GM03348 (cell line): ENCODE data around the gene MED4.
"Not testable (repeated sequence)": the region's sequence is repeated elsewhere in the genome, so short reads cannot be mapped to it uniquely, and the experiment has no call there.

ENCODE experiments used
- DNase-seq: peaks from one replicate; pipeline ENCODE4 v3.0.0; 2012; ENCODE audit warnings: low spot score

The MED4 gene

DNA sequence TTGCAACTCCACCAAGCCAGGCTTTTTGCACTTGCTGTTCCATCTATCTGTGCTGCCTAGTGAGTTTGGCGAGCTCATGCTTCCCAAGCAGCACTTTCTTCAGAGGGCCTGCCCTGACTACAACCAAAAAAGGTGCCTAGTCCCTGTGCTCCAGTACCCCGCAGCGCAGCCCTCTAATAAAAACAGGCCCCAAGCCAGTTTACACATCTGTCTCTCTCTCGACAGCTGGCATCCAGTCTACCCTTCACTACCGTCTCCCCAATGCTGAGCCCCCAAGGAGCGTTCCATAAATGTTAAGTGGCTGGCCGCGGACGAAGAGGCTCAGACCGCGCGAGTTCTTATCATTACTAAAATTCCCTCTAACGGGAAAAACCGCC lies 512 bp downstream of the MED4 start:
- DNase-seq: no peak

DNA sequence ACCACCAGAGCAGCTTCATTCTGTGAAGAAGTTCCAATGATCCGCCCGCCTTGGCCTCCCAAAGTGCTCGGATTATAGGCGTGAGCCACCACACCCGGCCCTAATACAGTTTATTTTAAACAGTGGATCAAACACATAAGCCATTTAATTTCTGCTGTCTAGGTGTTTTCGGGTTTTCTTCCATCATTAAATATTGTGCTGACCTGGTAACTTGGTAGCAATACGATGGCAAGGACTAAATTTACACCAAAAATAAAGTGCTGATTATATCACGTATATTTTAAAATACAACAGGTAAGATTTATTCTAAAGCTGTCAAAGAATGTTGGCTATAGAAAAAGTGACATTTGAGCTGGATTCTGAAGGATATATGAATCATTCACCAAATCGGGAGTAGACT lies 1.3 kb downstream of the MED4 start:
- no peak for DNase-seq

DNA sequence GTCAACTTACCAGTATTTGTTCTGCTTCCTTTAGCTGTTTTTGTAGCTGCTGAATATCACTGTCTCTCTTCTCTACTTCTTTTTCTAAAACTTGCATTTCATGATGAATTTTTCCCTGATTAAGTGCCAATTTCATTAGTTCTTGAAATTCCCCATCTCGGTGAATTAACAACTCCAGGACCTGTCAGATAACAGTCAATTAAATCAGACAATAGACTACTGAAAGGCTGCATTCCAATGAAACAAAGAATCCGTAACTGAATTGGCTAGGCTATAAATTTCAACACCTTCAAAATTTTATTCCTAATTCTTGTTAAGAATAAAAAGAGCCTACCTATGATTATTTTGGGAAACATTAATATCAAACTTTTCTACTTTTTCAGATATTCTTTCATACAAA lies 8.6 kb downstream of the MED4 start:
- no peak for DNase-seq

DNA sequence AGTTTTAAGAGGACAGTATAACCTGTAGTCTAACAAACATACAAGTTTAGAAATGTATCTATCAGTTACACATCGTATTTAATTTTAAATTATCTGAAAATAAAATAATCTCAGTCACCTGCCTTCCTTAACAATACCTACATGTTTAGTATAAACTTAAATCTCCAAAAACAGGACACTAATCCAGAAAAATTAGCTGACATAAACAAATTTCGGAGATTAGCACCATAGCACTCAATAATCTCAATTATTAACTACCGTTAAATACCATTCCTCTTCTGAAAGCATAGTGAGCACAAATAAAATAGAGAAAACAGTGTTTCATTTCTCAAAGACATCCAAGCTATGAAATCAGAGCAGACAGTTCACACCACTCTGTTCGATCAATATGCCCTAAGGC lies 13.2 kb downstream of the MED4 start:
- no peak for DNase-seq

DNA sequence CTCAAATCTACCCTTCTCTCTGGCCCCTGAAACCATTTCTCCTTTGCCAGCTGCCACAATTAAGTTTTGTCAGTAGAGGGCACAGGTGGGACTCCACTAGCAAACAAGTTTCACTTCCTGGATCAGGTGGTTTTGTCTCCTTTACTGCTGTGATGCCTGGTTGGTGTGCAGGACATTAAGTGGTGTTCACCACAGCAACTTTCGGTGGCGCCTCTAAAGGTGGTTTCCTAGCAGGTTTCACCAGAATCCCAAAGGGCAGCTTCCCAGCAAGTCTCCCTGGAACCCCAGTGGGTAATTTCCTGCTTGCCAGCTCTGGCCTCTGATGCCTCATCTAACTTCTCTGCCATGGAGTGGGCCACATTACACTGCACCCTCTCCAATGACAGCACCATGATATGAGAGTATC lies 16.6 kb downstream of the MED4 start:
- DNase-seq: no peak

DNA sequence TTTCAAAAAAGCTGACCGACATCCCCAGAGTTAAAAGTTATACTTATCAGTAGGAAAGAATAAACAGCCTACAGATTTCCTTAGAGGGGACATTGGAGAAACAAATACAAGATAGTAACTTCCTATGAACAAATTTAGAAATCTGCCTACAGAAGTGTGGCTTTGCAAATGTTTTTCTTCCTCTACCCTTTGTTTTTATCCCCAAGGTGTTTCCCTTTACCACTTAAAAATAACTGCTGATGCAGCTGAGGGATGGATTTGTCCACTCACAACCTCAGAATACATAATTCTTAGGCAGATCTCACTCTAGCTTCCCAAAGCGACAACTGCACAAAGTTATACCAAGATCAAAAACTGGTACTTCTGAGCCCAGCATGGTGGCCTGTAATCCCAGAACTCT lies 20.9 kb downstream of the MED4 start:
- no peak for DNase-seq

DNA sequence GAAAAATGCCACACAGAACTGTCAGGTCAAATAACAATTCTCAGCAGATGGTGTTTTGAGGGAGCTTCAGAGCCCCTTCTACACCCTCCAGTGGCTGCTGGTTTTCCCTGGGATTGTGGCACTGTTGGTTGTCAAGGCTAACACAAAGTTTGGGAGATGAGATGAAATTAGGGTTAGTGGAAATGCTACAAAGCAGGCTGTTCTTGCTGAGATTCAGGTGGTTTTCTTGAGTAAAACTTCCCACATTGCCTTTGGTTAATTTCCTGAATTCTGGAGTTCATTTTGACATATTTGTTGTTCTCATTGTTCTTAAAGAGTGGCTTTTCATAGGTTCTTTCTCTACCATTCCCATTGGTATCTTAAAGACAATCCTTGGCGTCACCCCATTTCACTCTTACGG lies 22.1 kb downstream of the MED4 start:
- no peak for DNase-seq

DNA sequence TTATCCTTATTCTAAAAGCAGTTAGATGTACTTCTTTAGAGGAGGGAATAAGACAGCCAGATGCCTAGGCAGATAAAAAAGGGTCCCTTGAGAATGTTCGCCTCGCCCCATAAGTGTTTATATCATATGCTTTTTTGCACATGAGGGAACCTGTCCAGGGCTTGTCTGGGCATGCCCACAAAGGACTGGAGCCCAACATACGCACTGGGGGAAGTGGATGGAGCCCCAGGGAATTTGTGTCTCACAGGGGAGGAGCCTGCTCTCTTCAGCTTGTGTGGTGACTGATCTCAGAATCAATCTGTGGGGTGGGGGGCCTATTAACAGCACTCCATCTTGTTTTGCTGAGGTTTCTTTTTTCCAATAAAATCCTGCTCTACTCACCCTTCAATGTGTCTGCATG lies 22.6 kb downstream of the MED4 start:
- DNase-seq: no peak

DNA sequence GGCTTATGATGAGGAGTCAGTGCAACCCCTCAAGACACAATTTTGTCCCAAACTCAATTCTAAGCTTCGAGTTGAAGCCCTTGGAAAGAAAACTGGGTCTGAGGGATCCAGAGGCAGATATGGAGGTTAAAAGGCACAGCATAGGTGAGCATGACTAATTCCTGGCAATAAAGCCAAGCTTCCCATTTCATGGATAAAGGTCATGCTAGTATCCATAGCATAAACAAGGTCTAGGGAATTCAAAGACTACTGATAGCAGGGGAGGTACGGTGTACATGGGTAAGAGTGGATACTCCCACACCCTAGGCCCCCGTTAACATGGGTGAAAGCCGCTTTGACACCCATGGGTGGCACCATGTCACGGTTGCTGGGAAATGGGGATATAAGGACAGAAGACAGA lies 24.0 kb downstream of the MED4 start:
- no peak for DNase-seq

DNA sequence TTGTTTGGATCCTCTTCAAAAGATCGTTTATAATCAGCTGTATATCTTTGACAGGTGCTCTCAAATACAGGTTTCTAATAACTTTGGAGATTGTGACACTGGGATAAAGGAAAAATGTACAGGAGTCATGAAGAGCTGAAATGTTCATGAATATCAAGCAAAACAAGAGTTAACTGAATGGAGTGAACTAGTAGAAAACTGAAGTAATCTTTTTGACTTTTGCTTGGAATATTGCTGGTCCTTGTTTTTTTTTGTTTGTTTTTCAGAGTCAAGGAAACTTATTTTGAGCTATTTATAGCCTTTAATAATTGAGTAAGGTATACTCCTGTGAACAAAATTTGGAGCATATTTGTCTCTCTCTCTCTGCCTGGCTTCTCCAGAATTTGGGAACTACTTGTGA lies 25.3 kb downstream of the MED4 start:
- no peak for DNase-seq

DNA sequence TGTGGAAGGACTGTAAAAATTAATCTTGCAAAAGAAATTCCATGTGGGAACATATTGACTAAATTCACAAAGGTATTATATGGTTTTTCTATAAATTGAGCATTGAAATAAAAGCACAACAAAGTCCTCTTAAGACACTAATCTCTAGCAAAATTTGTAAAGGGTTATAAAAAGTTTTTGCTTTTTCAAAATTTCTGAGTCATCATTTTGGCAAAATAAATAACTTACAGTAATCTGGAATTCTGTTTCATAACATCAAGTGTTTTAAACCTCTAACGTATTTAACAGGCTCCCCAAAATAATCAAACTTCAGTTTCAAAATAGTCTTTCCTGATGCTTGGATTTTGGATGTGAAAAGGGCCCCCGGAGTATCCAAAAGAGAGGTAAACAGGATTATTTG lies 26.0 kb downstream of the MED4 start:
- no peak for DNase-seq

DNA sequence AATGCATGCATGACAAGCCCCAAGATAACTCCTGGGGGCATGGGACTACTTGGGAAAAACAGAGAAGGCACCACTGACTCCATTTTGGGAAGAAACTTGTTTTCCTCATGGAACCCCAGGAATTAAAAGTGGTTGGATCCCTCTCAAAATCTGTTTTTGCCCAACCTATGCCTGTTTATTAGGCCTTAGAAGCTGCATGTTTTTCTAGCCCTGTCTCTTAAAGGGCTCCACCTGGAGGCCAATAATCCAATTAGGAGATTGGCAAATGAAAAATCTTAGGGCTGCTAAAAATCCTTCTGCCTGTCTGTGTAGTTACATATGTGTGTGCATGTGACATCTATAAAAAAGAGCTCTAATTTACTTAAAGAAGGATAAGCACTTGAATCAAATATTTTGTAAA lies 26.9 kb downstream of the MED4 start:
- no peak for DNase-seq

DNA sequence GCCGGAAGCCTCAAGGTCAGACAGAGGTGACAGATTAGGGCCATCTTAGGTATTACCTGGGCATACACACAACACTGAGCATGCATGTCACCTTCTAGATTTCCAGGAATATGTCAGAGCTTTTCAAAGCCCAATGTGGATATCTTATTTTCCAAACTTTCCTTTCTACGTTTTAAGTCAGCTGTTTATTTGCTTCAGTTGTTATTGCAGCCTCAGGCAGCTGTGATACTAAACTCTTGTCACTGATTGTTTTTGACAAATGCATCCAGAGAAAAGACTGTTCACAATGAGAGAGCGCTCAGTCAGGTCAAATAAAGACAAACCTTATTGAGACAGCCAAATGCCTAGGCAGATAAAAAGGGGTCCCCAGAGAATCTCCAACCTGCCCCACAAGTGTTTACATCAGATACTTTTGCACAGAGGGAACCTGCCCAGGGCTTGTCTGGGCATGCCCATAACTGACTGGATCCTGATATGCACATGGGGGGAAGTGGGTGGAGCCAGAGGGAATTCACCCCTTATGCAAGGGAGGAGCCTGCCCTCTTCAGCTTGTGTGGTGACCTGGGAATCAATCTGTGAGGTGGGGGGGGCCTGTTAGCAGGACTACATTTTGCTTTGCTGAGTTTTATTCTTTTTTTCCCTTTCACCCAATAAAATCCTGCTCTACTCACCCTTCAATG lies 28.5 kb downstream of the MED4 start:
- DNase-seq: no peak

DNA sequence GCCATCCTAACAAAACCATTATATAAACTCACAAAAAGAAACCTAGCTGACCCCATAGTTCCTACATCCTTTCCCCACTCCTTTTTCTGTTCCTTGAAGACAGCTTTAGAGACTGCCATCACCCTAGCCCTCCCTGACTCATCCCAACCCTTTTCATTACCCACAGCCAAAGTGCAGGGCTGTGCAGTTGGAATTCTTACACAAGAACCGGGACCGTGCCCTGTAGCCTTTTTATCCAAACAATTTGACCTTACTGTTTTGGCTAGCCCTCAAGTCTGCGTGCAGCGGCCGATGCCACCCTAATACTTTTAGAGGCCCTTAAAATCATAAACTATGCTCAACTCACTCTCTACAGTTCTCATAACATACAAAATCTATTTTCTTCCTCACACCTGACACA lies 35.0 kb downstream of the MED4 start:
- DNase-seq: not testable (repeated sequence)

DNA sequence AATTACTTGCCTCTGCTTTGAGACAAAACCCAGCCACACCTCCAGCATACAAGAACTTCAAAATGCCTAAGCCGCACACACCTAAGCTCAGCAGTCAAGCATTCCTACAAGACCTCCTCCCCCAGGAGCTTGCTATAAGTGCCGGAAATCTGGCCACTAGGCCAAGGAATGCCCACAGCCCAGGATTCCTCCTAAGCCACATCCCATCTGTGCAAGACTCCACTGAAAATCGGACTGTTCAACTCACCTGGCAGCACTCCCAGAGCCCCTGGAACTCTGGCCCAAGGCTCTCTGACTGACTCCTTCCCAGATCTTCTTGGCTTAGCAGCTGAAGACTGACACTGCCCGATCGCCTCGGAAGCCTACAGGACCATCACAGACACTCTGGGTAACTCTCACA lies 36.4 kb downstream of the MED4 start:
- DNase-seq: not testable (repeated sequence)

DNA sequence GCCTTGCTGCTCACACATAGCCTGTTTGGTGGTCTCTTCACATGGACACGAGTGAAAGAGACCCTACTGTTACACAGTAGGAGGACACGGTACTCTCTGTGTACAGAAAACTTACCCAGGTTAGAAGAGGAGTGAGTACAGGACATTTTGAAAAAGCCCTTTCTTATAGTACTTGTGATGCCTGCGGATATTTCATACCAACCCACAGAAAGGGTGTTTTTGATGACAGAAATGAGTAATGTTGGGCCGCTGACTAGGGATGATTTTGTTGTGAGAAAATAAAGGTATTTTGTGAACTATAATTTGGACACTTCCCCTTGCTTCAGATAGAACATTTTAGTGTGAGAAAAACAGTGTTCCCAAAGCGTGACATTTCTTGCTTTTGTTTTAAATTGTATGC lies 39.2 kb downstream of the MED4 start:
- no peak for DNase-seq

DNA sequence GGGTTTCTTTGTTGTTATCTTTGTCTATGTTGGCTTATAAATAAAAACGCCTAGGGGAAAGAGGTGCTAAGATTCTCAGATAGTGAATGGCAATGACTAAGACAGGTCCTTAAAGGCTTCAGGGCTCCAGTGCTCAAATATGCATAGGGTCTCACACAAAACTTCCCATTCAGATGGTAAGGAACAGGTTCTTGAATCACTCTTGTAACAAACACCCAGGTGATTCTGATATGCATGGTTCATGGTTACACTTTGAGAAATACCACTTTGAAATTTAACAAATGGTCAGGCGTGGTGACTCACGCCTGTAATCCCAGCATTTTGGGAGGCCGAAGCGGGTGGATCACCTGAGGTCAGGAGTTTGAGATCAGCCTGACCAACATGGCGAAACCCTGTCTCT lies 40.3 kb downstream of the MED4 start:
- DNase-seq: no peak

DNA sequence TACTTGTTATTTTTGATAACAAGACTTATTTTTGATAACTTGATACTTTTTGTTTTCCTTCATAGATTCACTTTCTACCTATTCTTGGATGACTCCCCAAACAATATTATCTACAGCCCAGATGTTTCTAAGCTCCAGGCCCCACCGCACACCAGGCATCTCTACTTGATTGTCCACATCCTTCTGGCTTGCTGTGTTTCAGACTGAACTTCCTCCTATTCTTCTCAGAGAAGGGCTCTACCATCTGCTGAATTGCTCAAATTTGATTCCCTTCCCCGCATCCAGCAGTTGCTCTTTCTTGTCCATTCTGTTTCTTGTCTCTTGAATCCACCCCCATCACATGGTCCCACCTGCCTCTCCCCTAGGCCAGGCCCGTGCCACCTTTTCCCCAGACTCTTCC lies 44.4 kb downstream of the MED4 start:
- DNase-seq: no peak

DNA sequence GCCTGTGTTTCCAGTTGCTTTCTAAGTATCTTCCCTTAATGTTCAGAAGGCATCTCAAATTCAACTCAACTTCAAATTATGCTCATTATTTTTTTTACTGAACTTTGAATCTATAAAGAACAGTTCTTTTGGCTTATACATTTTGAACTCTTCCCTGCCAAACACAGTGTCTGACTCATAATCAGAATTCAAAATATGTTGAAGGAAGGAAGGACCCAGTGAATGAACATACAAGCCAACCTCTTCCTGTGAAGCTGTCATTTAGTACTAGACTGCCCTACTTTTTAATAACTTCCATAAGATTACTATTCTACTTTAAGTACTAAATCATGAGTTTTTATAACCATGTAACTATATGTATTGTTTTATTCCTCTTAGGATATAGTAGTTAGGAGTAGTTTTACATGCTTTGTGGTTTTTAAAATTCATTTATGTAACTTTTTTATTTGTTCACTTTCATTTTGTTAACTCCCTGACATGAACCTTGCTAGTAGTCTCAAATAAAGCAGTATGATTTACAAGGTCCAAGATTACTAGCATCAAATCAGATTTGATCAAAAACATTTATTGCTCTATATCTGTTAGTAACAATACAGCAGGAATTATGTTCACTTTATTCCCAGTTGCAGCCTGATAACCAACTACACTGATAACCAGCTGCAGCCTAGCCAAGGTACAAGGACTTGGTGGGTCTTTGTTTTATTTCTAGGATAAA lies 51.0 kb downstream of the MED4 start:
- peak; percentile 65 for DNase-seq

DNA sequence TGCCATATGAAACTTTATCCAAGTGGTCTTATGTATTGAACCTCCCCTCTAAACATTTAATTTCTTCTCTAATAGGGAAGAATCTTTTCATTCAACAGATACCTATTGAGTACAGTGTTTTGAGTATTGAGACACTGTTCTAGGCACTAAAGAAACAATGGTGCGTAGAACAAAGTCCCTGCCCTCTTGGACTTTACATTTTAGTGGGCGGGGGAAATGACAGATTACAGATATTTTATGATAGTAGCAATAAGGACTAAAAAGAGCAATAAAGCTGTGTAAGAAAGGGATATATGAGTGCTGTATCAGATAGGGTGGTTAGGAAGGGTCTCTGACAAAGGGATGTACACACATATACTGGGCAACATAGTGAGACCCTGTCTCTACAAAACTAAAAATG lies 52.0 kb downstream of the MED4 start:
- no peak for DNase-seq

DNA sequence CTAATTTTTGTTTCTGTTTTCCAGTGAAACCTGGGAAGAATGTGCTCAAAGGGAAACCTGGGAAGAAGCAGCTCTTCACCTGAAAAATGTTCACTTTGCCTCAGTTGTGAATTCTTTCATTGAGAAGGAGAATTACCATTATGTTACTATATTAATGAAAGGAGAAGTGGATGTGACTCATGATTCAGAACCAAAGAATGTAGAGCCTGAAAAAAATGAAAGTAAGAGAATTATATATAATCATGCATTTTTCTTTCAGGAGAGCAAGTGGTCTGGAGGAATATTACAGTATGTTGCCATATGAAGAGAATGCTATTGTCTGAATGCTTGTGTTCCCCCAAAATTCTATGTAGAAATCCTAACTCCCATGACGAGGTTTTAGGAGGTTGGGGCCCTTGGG lies 54.0 kb downstream of the MED4 start:
- DNase-seq: no peak

DNA sequence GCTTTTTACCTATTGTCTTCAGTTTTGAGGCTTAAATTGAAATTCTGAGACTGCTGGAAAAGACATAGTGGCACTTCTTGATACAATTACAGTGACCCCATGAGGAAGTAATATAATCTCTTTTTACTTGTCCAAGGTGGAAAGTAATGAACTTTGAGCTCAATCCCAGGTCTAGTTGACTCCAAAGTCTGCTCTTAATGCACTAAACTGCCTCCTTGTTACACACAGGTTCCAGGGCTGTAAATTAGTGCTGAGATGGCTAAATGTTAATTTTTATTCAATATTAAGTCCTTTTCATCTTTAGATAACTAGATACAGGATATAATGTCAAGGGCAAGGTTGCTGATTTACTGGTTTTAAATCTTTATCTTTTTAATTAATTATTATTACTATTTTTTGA lies 54.9 kb downstream of the MED4 start:
- DNase-seq: no peak

DNA sequence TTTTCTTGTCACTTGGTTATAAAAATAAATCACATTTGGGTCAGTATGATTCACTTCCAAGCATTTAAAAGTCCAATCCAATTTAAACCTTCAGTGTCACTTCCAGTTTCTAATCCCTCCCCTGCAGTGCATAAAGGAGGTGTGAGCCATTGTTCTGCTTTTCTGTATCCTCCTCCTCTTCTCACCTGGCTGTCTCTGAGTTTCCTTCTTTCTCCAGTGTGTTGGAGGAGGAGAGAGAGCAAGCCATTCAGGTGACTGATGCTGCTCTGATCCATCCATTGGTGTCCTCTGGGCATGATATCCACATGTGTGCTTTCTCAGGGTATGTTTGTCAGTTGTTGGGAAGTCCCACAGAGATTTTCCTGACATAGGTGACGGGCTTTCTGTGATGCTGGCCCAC lies 56.1 kb downstream of the MED4 start:
- DNase-seq: no peak
